ENCODE results near the gene CNTNAP2. TPM values are rescaled to one million over a fixed set of nuclear protein-coding genes. Genes with fewer than 3 reads are reported as not detected.

Gene CNTNAP2
- total RNA-seq, 2 donors from 2014 or later, result 171 to 228 TPM

- Histone ChIP-seq H3K9ac (ENCODE audit: extremely low read depth, low read length, poor library complexity, severe bottlenecking) (peak overlapping the region; percentile 44), H3K4me1 (ENCODE audit: control insufficient read depth, insufficient read depth, low read length) (peaks cover 21% of the 10 kb centered on the region), H3K27me3 (ENCODE audit: control insufficient read depth, insufficient read depth, low read length, poor library complexity, severe bottlenecking) (no peaks in the 10 kb centered on the region), H3K4me3 (ENCODE audit: low read length) (peak overlapping the region; percentile 67), H3K9me3 (ENCODE audit: control insufficient read depth, low read length) (no peaks in the 10 kb centered on the region), H3K27ac (ENCODE audit: low read depth, low read length) (peak overlapping the region; percentile 95), H3K36me3 (ENCODE audit: control insufficient read depth, insufficient read depth, low read length) (no peaks in the 10 kb centered on the region)
- Mint-ChIP-seq H3K4me3 (no peak overlapping the region), H3K9me3 (peaks cover 9% of the 10 kb centered on the region), H3K36me3 (ENCODE audit: low read depth) (peaks cover 5% of the 10 kb centered on the region), H3K27ac (peak overlapping the region; percentile 96), H3K4me1 (peaks cover 51% of the 10 kb centered on the region), H3K27me3 (ENCODE audit: insufficient read depth) (no peaks in the 10 kb centered on the region)
- 0 to 7% methylated on average over 1 of the region's 1 CpG for WGBS, 2 experiments (ENCODE audit: insufficient coverage in 1 of 2, insufficient read length in 1 of 2)
- no peak for DNase-seq
- TF ChIP-seq CTCF (conservative IDR thresholded peaks at IDR 0.05), result no peak
Measured at GRCh38 chr7:148335790-148336189, 2219.2 kb downstream of the CNTNAP2 start.

DNA sequence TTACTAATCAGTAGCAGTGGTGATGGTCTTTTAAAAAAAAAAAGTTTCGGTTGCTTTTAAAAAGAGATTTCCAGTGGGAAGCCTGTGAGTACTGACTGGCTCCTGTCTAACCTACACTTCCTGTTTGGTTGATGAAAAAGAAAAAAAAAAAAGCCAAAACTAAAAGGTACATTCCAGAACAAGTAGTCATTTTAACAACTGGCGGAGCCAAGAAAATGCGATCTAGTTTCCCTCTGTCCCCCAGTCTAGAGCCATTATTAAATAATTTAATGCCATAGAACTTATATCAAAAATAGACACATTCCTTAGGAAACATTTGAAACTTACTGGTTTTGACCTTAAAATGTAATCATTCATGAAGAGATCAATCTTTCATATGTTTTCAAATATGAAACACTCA lies 2219.8 kb downstream of the CNTNAP2 start:
- H3K36me3 ChIP-seq (ENCODE audit: control insufficient read depth, insufficient read depth, low read length), result peaks cover under 1% of the 10 kb centered on the region
- WGBS, 2 experiments (ENCODE audit: insufficient coverage in 1 of 2, insufficient read length in 1 of 2), result 33 to 57% methylated on average over 1 to 3 of the region's 3 CpGs
- Mint-ChIP-seq H3K27me3 (ENCODE audit: insufficient read depth) (no peaks in the 10 kb centered on the region), H3K9me3 (peaks cover 3% of the 10 kb centered on the region), H3K36me3 (ENCODE audit: low read depth) (peaks cover 3% of the 10 kb centered on the region), H3K4me3 (no peak overlapping the region), H3K27ac (peak overlapping the region; percentile 95), H3K4me1 (peaks cover 53% of the 10 kb centered on the region)
- H3K9me3 ChIP-seq (ENCODE audit: control insufficient read depth, low read length), result no peaks in the 10 kb centered on the region
- TF ChIP-seq CTCF (conservative IDR thresholded peaks at IDR 0.05), result no peak
- no peak overlapping the region for H3K27ac ChIP-seq (ENCODE audit: low read depth, low read length)
- no peaks in the 10 kb centered on the region for H3K27me3 ChIP-seq (ENCODE audit: control insufficient read depth, insufficient read depth, low read length, poor library complexity, severe bottlenecking)
- H3K4me3 ChIP-seq (ENCODE audit: low read length), result peak overlapping the region; percentile 99
- DNase-seq, result no peak
- H3K9ac ChIP-seq (ENCODE audit: extremely low read depth, low read length, poor library complexity, severe bottlenecking), result no peak overlapping the region
- peaks cover 21% of the 10 kb centered on the region for H3K4me1 ChIP-seq (ENCODE audit: control insufficient read depth, insufficient read depth, low read length)

- Histone ChIP-seq H3K9ac (ENCODE audit: extremely low read depth, low read length, poor library complexity, severe bottlenecking) (peak overlapping the region; percentile 43), H3K9me3 (ENCODE audit: control insufficient read depth, low read length) (no peaks in the 10 kb centered on the region), H3K36me3 (ENCODE audit: control insufficient read depth, insufficient read depth, low read length) (peaks cover 8% of the 10 kb centered on the region), H3K27ac (ENCODE audit: low read depth, low read length) (no peak overlapping the region), H3K4me3 (ENCODE audit: low read length) (peak overlapping the region; percentile 99), H3K4me1 (ENCODE audit: control insufficient read depth, insufficient read depth, low read length) (peaks cover 24% of the 10 kb centered on the region), H3K27me3 (ENCODE audit: control insufficient read depth, insufficient read depth, low read length, poor library complexity, severe bottlenecking) (no peaks in the 10 kb centered on the region)
- Mint-ChIP-seq H3K36me3 (ENCODE audit: low read depth) (peaks cover 6% of the 10 kb centered on the region), H3K4me3 (peak overlapping the region; percentile 96), H3K4me1 (peaks cover 63% of the 10 kb centered on the region), H3K9me3 (no peaks in the 10 kb centered on the region), H3K27me3 (ENCODE audit: insufficient read depth) (no peaks in the 10 kb centered on the region), H3K27ac (peak overlapping the region; percentile 95)
- DNase-seq, result peak; percentile 88
- TF ChIP-seq CTCF (conservative IDR thresholded peaks at IDR 0.05), result no peak
- WGBS, 2 experiments (ENCODE audit: insufficient coverage in 1 of 2, insufficient read length in 1 of 2), result 24 to 38% methylated on average over 8 to 10 of the region's 11 CpGs
Measured at GRCh38 chr7:148337246-148337965, 2220.8 kb downstream of the CNTNAP2 start.
